Stimulated activated CD4-positive, alpha-beta T cell treated with anti-CD3 and anti-CD28 coated beads, Interleukin-12 subunit alpha, Interleukin-12 subunit beta, amount 100 ng/mL, for 48 hours (primary cell): ENCODE measurements around the gene DES.

Source experiments
- DNase-seq, 3 donors: peaks; one replicate each; pipeline ENCODE4 v3.0.0-alpha.2; 2020; ENCODE audit warnings: low read depth in 2 of 3, low spot score in 1 of 3

The DES gene

DNA sequence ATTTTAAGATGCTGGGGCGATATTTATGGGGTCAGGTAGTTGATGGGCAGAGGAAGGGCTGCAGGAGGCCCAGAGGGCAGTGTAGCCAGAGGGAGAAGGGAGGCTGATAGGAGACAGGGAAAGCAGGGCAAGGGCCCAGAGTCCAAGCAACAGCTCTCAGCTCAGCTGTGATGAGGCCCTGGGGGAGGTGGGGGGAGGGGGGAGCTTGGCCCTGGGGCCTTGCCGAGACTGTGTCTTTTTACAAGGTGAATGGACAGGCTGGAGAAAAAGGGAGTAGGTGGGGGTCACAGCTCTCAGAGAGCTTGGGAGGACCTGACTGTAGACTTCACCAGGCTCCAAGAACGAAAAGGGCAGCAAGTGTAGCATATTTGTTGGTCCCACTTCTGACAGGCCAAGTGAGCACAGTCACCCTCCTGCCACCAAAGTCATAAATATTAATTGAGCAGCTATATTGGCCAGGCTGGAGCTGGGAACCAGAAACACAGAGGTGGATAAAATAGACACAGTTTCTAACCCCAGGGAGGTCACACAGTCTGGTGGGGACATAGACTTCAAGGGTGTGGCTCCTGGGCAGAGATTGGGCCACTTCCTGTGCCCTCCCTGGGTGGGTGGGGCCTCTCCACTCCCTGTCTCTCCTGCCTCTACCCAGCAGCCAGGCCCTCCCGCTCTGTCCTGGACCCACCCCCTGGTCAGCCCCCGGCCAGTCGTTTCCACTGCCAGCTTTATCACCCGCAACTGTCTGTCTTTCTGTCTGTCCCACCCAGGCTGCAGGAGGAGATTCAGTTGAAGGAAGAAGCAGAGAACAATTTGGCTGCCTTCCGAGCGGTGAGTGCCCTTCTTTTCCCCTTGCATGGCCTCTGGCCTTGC is 1.4 kb downstream of the DES start:
- DNase-seq, result no peak

DNA sequence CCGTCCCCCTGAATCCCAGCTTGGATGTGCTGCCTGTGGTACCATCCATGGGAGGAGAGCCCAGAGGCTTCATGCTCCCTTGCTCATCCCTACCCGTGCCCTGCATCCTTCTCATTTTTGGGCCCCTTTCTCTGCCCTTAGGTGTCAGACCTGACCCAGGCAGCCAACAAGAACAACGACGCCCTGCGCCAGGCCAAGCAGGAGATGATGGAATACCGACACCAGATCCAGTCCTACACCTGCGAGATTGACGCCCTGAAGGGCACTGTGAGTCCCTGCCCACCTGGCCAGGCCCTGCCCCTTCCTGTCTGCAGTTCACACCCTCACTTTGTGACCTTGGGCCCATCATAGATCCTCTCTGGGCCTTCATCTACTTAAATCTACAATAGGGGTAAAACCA is 2.5 kb downstream of the DES start:
- no peak for DNase-seq

DNA sequence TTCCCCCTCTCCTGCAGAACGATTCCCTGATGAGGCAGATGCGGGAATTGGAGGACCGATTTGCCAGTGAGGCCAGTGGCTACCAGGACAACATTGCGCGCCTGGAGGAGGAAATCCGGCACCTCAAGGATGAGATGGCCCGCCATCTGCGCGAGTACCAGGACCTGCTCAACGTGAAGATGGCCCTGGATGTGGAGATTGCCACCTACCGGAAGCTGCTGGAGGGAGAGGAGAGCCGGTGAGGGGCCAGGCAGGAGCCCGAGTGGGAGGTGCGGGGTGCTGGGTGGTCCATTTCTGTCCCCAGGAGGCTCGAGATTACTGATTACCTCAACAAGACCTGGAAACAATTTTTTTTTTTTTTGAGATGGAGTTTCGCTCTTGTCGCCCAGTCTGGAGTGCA is 3.1 kb downstream of the DES start:
- DNase-seq, result no peak

DNA sequence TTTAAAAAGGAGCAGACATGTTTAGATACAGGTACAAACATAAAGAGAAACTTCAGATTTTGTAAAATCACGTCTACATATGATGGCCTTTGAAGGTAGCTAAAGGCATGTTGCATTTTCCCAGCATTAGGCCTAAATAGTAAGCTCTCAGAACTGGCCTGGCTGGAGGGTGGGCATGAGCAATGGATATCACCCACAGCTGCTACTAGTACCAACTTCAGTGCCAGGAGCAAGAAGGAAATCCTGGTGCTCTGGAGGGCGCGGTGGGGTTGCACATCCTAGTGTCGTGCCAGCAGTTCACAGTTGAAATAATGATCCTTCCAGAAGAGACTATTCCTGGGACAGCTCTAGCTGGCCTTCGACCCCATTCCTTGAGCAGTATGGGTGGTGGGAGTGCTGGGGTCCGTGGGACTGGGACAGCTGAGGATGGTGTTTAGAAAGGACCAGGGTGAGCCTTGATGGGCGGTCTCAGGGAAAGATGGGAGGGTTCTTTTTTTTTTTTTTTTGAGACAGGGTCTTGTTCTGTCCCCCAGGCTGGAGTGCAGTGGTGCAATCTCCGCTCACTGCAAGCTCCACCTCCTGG is 4.9 kb downstream of the DES start:
- DNase-seq, result no peak

DNA sequence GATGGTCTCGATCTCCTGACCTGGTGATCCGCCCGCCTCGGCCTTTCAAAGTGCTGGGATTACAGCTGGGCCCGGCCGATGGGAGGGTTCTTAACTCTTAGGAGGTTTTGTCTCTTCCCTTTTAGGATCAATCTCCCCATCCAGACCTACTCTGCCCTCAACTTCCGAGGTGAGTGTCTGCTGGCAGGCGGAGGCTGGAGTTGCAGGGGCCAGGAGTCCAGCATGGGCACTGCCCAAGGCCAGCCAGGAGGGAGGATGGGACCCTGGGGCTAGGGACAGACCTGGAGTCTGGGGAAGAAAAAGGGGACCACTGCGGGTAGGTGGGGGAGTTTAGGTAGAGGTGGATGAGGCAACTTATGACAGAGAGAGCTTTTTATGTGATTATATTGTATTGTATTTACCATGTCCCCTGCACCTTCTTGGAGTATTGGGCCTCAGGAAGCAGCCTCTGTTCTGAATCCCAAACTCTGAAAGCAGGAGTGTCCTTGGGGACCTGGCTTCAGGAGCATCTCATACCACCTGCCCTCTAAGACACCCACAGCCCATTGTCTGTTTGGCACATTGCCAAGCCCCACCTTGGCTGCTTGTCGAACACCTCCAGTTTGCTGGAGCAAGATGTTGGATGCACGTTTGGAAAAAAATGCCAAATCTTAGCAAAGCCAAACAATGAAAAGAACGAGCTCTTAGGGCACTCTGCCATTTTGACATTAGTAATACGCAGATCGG is 5.6 kb downstream of the DES start:
- DNase-seq, result no peak

DNA sequence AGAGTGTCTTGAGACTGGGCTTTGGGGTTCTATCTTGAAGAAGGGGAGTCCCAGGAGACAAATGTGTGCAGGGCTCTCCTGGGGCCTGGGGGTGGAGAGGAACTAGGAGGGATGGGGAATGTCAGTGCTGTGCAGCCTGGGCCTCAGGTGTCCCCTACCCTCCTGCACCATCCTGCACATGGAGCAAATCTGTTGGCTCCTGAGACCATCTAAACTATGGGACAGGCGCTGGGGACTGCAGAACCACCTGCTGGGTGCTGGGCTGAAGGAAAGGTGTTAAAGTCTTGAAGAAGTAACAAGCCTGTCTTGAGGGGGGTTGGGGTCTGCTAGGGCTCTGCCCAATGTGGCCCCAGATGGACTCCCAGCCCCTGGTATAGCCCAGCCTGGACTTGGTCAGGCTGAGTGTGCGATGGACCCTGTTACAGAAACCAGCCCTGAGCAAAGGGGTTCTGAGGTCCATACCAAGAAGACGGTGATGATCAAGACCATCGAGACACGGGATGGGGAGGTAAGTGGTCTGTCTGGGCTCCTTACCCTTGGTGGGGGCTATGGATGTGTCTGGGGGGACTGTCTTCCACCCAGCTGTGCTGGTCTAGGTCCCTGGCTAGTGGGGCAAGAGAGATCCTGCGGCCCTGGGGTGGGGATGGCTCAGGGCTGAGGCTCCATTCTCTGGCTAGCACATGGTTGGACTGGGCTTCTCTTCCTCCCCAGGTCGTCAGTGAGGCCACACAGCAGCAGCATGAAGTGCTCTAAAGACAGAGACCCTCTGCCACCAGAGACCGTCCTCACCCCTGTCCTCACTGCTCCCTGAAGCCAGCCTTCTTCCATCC is 7.3 kb downstream of the DES start:
- no peak for DNase-seq

DNA sequence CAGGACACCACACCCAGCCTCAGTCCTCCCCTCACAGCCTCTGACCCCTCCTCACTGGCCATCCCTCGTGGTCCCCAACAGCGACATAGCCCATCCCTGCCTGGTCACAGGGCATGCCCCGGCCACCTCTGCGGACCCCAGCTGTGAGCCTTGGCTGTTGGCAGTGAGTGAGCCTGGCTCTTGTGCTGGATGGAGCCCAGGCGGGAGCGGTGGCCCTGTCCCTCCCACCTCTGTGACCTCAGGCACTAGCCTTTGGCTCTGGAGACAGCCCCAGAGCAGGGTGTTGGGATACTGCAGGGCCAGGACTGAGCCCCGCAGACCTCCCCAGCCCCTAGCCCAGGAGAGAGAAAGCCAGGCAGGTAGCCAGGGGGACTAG is 7.9 kb downstream of the DES start:
- no peak for DNase-seq

DNA sequence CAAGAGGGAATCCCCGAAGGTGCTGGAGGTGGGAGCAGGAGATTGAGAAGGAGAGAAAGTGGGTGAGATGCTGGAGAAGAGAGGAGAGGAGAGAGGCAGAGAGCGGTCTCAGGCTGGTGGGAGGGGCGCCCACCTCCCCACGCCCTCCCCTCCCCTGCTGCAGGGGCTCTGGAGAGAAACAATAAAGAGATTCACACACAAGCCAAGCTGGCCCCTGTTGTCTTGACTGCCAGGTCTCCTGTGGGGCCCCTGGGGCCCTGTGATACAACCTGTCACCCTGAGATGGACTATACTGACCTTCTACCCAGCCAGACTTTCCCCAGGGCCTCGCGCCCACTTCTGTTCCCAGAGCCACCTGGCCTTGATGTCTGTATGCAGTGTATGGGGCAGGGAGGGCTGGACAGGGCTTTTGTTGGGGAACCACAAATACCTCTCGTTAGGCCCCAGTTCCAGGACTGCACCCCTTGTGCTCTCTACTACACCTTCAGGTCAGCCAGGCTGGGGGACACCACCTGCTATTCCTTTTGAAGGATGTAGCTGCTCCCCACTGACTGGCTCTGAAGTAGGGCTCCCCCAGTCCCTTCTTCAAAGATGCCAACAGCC is 8.5 kb downstream of the DES start:
- DNase-seq, result no peak

DNA sequence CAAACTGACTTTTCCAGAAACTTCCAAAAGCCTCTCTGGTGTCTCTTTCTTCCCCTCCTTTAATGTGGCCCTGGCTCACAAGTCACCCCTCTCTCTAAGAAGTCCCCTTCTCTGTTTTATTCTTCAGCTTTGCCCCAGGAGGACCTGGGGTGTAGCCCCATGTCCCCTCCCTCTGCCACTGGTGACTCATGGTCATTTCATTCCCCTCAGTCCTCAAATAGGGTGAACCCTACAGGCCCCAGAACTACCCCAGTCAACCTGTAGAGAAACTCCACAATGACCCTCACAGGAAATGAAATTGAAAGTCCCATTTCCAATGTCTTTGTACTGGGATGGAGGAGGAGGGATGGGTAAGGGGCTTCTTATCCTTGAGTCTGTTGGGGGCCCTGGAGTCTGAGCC is 10.3 kb downstream of the DES start:
- no peak for DNase-seq

DNA sequence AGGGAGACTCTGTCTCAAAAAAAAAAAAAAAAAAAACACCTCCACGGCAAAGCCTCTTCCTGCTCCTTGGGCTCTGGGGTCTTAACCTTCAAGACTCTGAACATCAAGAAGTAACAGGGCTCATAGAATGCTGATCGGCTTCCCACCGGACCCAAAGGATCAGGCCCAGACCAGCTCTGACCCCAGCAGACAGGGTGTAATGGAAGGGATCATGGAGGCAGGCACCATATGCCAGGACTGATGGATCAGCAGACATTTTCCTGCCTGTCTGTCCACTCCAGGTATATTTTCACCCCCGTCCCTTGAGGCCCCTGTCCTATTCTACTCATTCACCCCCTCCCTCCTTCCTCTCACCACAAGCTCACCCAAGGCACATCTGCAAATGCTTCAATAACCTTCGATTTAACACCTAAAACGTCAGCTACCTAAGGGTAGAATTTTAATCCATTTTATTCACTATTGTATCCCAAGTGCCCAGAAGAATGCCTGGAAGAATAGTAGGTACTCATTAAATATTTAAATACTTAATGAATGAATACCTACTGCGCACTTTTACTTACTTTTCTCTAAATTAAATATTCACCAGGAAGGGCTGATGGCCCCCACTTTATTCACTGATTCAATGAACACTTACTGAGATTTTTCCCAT is 11.9 kb downstream of the DES start:
- no peak for DNase-seq

DNA sequence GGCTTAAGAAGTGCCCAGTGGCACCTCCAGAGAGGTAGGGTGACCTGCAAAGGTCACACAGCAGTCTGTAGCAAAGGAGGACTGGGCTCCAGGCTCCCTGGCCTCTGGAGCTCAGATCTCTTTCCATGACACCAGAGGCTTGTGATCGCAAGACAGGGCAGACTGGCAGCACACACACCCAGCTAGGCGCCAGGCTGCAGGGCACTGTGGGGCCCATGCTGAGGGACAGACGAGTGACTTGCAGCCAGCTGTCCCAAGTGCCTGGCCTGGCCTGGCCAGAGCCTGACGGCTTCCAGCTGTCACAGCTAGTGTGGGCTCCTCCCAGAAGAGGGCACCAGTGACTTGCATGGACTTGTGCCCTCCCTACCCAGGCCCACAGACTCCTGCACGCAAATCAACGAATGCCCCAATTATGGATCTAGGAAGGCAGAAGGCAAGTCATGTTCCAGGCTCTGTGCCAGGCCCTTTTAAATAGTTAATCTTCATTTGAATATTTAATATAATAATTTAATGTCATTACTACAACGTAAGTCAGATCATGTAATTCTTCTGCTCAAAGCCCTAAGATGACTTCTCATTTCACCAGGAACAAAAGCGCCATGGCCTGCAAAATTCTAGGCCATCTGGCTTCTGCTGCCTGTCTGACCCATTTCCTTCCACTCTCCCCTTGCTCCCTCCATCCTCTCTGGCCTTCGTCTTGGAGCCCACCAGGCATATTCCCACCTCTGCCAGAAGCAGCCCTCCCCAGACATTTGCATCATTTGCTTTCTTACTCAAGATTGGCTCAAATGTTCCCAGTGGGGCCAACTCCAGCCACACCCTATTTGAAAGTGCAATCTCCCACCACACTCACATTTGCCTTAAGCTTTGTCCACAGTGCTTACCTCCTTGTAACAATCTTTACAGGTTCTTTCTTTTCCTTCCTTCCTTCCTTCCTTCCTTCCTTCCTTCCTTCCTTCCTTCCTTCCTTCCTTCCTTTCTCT is 12.7 kb downstream of the DES start:
- no peak for DNase-seq

DNA sequence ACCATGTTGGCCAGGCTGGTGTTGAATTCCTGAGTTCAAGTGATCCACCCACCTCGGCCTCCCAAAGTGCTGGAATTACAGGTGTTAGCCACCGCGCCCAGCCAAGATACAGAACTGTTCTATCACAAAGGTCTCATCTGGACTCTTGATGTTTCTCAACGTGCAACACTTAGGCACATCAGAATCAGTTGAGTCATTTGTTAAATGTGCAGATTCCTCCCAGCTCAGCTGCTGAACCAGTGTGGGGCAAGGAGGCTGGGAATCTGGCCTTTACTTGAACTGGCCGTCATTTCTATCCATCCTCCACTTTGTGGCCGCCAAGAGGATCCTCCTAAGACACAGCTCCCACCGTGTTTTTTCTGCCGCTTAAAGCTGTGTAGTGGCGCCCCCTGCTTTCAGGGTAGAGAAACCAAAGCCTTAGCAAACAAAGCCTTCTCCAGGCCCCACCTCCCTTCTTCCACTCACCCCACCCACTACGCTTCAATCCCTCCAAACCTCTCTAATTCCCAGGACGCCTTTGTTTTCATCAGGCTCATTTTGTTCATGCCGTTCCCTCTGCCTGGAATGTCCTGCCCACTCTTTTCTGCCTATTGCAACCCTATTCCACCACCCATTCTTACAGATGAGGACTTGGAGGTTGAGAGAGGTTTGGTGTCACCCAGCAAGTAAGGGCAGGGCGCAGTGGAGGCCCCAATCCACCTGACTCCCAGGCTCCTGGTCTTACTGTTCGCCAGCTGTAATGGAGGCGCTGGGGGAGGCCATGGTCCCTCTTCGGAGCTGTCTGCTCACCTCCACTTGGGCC is 15.7 kb downstream of the DES start:
- peak in 1 of 3 donors; percentile 36 for DNase-seq

DNA sequence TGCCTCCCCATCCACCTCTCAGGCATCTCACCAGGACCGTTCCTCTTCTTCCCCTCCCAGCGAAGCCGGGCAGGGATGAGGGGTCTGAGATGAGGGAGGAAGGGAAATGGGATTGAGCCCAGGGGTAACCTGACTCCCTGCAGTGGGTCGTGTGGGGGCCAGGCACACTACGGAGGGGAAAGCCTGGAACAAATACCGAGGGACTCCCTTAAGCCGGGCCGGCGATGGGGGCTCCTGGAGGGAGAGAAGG is 16.2 kb downstream of the DES start:
- no peak for DNase-seq

DNA sequence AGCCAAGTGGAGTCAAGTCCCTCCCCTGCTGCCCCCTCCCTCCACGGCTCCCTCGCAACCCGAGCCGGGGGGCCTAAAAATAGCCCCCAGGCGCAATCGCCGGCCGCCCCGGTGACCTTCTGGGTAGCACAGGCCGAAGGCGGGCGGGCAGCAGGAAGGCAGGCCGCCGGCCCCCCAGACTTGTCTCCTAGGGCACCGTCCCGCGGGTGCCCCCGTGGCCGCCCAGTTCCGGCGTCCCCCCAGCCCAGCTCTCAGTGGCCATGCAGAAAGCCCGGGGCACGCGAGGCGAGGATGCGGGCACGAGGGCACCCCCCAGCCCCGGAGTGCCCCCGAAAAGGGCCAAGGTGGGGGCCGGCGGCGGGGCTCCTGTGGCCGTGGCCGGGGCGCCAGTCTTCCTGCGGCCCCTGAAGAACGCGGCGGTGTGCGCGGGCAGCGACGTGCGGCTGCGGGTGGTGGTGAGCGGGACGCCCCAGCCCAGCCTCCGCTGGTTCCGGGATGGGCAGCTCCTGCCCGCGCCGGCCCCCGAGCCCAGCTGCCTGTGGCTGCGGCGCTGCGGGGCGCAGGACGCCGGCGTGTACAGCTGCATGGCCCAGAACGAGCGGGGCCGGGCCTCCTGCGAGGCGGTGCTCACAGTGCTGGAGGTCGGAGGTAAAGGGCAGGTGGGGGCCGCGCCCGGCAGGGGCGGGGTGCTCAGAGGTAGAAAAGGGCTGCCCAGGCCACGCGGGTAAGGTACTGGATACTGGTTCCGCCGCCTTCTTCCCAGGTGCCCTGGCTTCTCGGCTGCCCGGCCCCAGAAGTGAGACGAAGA is 16.7 kb downstream of the DES start, which contains the start of gene SPEG:
SPEG (plus strand) TSS at position 126 of the 808 bp plus-strand sequence; CDS start at position 261, 135 bp downstream.
- DNase-seq, result no peak

DNA sequence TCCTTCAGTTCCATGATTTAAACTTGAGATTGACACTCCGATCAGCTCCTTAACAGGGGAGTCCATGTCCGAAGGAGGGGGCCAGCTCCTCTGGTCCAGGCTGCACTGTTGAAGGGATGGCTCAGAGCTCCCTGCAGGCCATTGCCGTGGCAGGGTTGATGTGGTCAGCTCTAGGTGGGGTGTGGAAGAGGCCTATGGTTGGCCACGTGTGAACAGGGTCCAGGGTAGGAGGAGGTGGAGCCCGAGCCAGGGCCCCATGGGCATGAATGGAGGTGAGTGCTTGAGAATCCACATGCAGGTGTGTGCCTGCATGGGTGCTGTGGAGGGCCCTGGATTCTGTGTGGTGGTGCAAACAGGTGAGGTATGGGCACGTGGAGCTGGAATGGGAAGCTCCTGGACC is 17.5 kb downstream of the DES start:
- DNase-seq, result no peak

DNA sequence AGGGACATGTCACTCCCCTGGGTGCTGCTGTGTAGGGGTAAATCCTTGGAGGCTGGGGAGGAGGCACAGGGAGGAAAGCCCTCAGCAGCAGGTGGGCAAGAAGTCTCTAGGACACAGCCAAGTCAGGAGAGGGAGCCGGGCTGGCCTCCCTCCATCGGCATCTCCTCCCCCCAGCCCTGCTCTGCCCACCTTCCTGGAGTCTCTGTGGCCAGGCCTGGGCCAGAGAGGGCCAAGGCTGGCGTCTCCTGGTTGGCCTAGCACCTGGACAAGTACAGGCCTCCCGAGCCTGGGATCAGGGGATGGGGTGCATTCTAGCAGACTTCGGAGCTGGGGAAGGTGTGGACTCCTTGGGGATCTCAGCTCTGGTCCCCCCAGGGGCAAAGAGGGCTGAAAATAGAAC is 18.3 kb downstream of the DES start:
- no peak for DNase-seq

DNA sequence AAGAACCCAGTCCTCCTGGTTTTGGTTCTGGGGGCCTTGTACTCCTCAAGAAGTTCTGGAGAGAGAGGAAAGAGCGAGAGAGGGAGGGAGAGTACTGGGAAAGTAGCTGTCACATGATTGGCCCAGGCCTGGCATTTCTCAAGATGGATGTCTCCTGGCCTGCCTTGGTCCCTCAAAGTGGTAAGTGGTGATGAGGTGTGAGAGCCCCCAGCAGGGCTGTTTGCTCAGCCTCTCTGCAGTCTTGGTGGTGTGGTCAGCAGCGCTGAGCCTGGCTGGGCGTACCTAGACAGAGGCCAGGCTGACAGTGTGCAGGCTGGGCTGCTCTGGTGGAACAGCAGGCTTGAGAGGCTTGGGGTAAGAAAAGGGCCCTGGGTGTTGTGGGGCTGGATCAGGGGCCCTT is 19.0 kb downstream of the DES start:
- no peak for DNase-seq

DNA sequence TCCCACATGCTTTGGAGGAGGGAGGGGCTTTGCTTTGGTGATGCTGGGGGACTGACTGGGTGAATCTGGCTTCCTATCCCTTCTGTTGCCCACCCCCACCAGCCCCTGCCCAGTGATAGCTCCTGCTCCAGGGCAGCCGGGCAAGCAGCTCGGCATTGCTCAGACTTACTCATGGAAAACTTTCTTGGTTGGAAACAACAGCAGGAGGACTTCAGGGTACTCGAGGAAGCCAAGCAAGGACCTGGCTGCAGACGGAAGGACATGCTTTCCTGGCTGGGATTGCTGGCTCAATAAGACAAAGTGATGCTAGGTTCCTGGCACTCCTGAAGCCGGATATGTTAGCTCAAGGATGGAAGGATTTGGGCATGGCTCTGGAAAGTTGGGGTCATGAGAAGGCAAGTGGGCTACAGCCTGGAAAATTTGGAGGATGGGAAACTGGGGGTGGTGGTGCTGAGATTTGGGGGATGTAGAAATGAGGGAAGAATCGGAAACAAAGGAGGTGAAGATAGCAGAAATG is 19.6 kb downstream of the DES start:
- no peak for DNase-seq
